ENCODE data around the gene GLP2R.

GLP2R gene

GRCh38 chr17:9784544-9784943 is 41.2 kb upstream of the GLP2R start:
- H3K4me1 ChIP-seq (ENCODE audit: control insufficient read depth, insufficient read depth, low read length), result no peaks in the 10 kb centered on the region
- no peaks in the 10 kb centered on the region for H3K36me3 ChIP-seq (ENCODE audit: control insufficient read depth in 2 of 2, insufficient read depth in 1 of 2, low read length in 2 of 2)
- H3K4me3 ChIP-seq (ENCODE audit: low read depth, low read length), result no peak overlapping the region
- ChIA-PET POLR2A (interaction anchor here (0.5 kb wide), 1 partner anchor 133 kb away, joined by 3 read pairs; no protein-coding TSS in a partner anchor), CTCF (interaction anchor here (0.7 kb wide), 2 partner anchors 105 to 174 kb away, joined by 3 read pairs; no protein-coding TSS in a partner anchor)
- H3K9me3 ChIP-seq (ENCODE audit: control insufficient read depth, insufficient read depth, low read depth, low read length), result no peaks in the 10 kb centered on the region
- TF ChIP-seq ZNF48 (tag by site-specific recombination; IDR thresholded peaks at IDR 0.05) (no peak), ZNF292 (tag by site-specific recombination; IDR thresholded peaks at IDR 0.05; ENCODE audit: borderline replicate concordance, low read depth) (no peak), ZNF561 (tag by site-specific recombination; IDR thresholded peaks at IDR 0.05; ENCODE audit: borderline replicate concordance) (no peak), SCRT2 (tag by site-specific recombination; IDR thresholded peaks at IDR 0.05) (no peak), ZNF704 (tag by site-specific recombination; IDR thresholded peaks at IDR 0.05) (no peak), ZBTB48 (tag by site-specific recombination; IDR thresholded peaks at IDR 0.05) (no peak), TCF7L2 (IDR thresholded peaks at IDR 0.05; ENCODE audit: borderline replicate concordance, low read depth, low read length) (no peak), GFI1B (tag by site-specific recombination; IDR thresholded peaks at IDR 0.05) (no peak), KLF7 (tag by site-specific recombination; IDR thresholded peaks at IDR 0.05; ENCODE audit: borderline replicate concordance) (no peak), OSR2 (tag by site-specific recombination; IDR thresholded peaks at IDR 0.05) (no peak), ZNF585B (tag by site-specific recombination; IDR thresholded peaks at IDR 0.05) (no peak), HOXC10 (CRISPR knock-in tag; IDR thresholded peaks at IDR 0.05) (no peak), ZFP41 (tag by site-specific recombination; IDR thresholded peaks at IDR 0.05; ENCODE audit: borderline replicate concordance) (no peak), ZNF549 (tag by site-specific recombination; IDR thresholded peaks at IDR 0.05) (no peak), ZNF791 (tag by site-specific recombination; IDR thresholded peaks at IDR 0.05) (no peak), ZNF558 (tag by site-specific recombination; IDR thresholded peaks at IDR 0.05) (no peak), ZNF843 (tag by site-specific recombination; IDR thresholded peaks at IDR 0.05) (no peak), REPIN1 (tag by site-specific recombination; IDR thresholded peaks at IDR 0.05; ENCODE audit: low read depth) (no peak), ZNF785 (tag by site-specific recombination; IDR thresholded peaks at IDR 0.05) (no peak), ZNF391 (tag by site-specific recombination; IDR thresholded peaks at IDR 0.05; ENCODE audit: borderline replicate concordance, low read depth) (no peak)
- no peak overlapping the region for H3K27ac ChIP-seq (ENCODE audit: extremely low read depth, low read depth, low read length)

GRCh38 chr17:9788601-9789000 is 37.1 kb upstream of the GLP2R start:
- POLR2A ChIA-PET, result no interaction called here
- CTCF ChIA-PET, result interaction anchor here (1.1 to 1.6 kb wide), 2 partner anchors 20 kb away, joined by 3 to 5 read pairs; no protein-coding TSS in a partner anchor
- TF ChIP-seq PRDM4 (tag by site-specific recombination; IDR thresholded peaks at IDR 0.05), result no peak
- no peak for TF ChIP-seq YY2 (tag by site-specific recombination; IDR thresholded peaks at IDR 0.05)
- TF ChIP-seq ZNF24 (tag by site-specific recombination; IDR thresholded peaks at IDR 0.05), result no peak
- no peak for TF ChIP-seq ZNF580 (tag by site-specific recombination; IDR thresholded peaks at IDR 0.05)
- no peak for TF ChIP-seq ZNF404 (tag by site-specific recombination; IDR thresholded peaks at IDR 0.05)
- no peak for TF ChIP-seq ZNF391 (tag by site-specific recombination; IDR thresholded peaks at IDR 0.05; ENCODE audit: borderline replicate concordance, low read depth)
- no peak for TF ChIP-seq ZBTB44 (tag by site-specific recombination; IDR thresholded peaks at IDR 0.05)
- TF ChIP-seq IKZF3 (tag by site-specific recombination; IDR thresholded peaks at IDR 0.05), result no peak
- TF ChIP-seq ZNF585B (tag by site-specific recombination; IDR thresholded peaks at IDR 0.05), result no peak
- Histone ChIP-seq H3K9me3 (ENCODE audit: control insufficient read depth, insufficient read depth, low read depth, low read length) (no peaks in the 10 kb centered on the region), H3K4me1 (ENCODE audit: control insufficient read depth, insufficient read depth, low read length) (no peaks in the 10 kb centered on the region), H3K4me3 (ENCODE audit: low read depth, low read length) (no peak overlapping the region), H3K36me3 (ENCODE audit: control insufficient read depth in 2 of 2, insufficient read depth in 1 of 2, low read length in 2 of 2) (no peaks in the 10 kb centered on the region), H3K27ac (ENCODE audit: extremely low read depth, low read depth, low read length) (no peak overlapping the region)
